NCI-H69 (cell line): ENCODE measurements around the gene ARHGAP42.

Experiments used
- DNase-seq: peaks from one replicate; lab custom pipeline; 2025; lab: John Stamatoyannopoulos, UW

The ARHGAP42 gene

GRCh38 chr11:100918551-100919500, 231.7 kb downstream of the ARHGAP42 start:
- DNase-seq: peak; percentile 83

GRCh38 chr11:100920593-100920992, 233.5 kb downstream of the ARHGAP42 start:
- no peak for DNase-seq

- DNase-seq: no peak
Observed at GRCh38 chr11:100922121-100922520, 235.0 kb downstream of the ARHGAP42 start.

- no peak for DNase-seq
Observed at GRCh38 chr11:100923555-100923954, 236.5 kb downstream of the ARHGAP42 start.

- no peak for DNase-seq
Observed at GRCh38 chr11:100925935-100926334, 238.8 kb downstream of the ARHGAP42 start.

- no peak for DNase-seq
Observed at GRCh38 chr11:100927579-100927978, 240.5 kb downstream of the ARHGAP42 start.

GRCh38 chr11:100928426-100928825, 241.3 kb downstream of the ARHGAP42 start:
- DNase-seq: no peak

GRCh38 chr11:100929377-100929776, 242.3 kb downstream of the ARHGAP42 start:
- no peak for DNase-seq

GRCh38 chr11:100930185-100930778, 243.2 kb downstream of the ARHGAP42 start:
- DNase-seq: peak; percentile 76

- peak; percentile 31 for DNase-seq
Observed at GRCh38 chr11:100932474-100933100, 245.5 kb downstream of the ARHGAP42 start.

GRCh38 chr11:100936781-100937180, 249.7 kb downstream of the ARHGAP42 start:
- DNase-seq: no peak

- no peak for DNase-seq
Observed at GRCh38 chr11:100939571-100939970, 252.5 kb downstream of the ARHGAP42 start.

GRCh38 chr11:100940111-100940510, 253.0 kb downstream of the ARHGAP42 start:
- no peak for DNase-seq

GRCh38 chr11:100941033-100941432, 253.9 kb downstream of the ARHGAP42 start:
- no peak for DNase-seq

- peak; percentile 47 for DNase-seq
Observed at GRCh38 chr11:100942016-100942415, 254.9 kb downstream of the ARHGAP42 start.

- no peak for DNase-seq
Observed at GRCh38 chr11:100948936-100949335, 261.8 kb downstream of the ARHGAP42 start.

- DNase-seq: no peak
Observed at GRCh38 chr11:100949443-100949842, 262.4 kb downstream of the ARHGAP42 start.

GRCh38 chr11:100955318-100955717, 268.2 kb downstream of the ARHGAP42 start:
- DNase-seq: no peak

GRCh38 chr11:100956351-100956750, 269.3 kb downstream of the ARHGAP42 start:
- DNase-seq: no peak

GRCh38 chr11:100957499-100957898, 270.4 kb downstream of the ARHGAP42 start:
- DNase-seq: no peak

- no peak for DNase-seq
Observed at GRCh38 chr11:100961633-100962032, 274.5 kb downstream of the ARHGAP42 start.

- no peak for DNase-seq
Observed at GRCh38 chr11:100963375-100963774, 276.3 kb downstream of the ARHGAP42 start.

GRCh38 chr11:100964435-100964834, 277.3 kb downstream of the ARHGAP42 start:
- DNase-seq: no peak
